ENCODE data around the gene THADA.
A peak's percentile ranks its signal among the peaks of the same experiment; 100 is the strongest.

THADA gene

DNA sequence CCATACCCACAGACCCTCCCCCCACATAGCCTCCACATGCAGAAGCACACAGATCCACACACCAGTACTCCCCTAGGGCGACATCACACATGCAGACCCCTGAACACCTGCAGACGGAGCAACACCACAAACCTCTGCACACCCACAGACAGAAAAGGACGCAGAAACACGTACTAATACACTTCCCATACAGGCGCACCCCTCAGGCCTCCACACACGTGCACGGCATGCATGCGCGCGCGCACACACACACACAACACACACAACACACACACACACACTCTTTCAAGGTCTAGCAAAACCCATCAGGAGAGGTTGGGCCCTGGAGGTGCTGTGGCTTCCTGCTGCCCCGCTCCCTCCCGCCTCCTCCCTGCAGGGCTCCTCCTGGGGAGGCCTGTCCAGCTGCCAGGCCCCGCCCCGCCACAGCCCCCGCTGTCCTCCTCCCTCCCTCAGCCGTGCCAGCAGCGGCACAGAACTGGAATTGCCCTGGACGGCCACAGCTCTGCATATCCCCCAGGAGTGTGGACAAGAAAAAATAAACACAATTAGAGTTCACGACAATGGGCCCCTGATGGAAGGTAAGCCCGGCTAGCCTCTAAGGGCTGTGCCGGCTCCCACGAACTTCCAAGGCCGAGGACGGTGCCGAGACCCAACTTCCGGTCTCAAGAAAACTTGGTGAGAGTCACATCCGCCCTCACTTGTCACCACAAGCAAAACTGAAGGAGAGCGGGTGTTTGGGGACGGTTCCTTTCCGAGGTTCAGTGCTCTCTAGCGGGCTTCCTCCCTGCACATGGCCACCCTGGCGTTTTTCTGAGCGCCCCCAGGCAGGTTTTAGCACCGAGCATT, 376.2 kb downstream of the THADA start:
- peak; percentile 21 to 68 (median 49) for DNase-seq

DNA sequence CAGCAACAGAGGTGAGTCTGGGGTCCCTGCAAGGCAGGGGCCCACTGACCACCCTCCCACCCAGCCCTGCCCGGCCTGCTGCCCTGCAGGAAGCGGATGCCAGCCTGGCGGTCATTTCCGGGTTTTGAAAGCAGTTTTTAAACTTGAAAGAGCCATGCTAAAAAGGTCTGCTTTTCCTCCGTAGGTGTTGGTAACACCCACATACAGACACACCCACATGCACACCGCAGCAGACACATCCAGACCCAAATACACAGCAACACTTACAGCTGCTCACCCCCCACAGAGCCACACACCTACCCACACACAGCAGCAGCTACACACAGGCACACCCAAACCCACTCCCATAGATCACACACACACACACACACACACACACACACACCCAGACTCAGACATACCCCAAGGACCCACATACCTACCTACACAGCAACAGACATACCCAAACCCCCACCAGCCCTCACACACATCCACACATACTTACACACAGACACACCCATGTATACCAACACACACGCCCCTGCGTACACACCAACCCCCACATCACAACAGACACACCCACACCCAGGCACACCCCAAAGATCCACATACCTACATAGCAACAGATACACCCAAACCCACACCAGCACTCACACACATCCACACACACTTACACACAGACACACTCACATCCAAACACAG, 377.0 kb downstream of the THADA start:
- peak in 3 of 4 experiments; percentile 16 to 60 (median 58) for DNase-seq

DNA sequence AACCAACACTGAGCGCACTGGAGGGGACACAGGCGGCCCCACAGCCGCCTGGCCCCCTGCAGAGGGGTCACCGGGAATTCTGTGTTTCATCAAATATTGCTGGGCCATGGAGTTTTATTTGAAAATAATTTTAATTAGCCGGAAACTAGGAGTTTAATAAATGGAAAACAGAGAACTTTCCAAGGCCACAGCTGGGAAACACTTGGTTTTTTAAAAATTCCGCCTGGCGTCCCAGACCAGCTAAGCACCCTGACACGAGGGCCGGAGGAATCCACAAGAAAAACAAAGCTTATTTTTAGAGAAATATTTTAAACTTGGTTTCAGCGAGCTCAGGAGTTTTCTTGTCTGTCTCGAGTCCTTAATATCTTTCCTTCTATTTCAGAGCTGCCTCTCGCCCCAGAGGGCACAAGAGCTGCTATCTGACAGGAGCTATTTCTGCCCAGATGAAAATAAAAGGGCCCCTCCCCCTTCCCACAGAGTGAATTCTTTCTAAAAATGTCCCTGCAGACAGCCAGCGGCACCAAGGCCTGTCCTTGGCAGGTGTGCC, 377.6 kb downstream of the THADA start:
- DNase-seq: no peak

DNA sequence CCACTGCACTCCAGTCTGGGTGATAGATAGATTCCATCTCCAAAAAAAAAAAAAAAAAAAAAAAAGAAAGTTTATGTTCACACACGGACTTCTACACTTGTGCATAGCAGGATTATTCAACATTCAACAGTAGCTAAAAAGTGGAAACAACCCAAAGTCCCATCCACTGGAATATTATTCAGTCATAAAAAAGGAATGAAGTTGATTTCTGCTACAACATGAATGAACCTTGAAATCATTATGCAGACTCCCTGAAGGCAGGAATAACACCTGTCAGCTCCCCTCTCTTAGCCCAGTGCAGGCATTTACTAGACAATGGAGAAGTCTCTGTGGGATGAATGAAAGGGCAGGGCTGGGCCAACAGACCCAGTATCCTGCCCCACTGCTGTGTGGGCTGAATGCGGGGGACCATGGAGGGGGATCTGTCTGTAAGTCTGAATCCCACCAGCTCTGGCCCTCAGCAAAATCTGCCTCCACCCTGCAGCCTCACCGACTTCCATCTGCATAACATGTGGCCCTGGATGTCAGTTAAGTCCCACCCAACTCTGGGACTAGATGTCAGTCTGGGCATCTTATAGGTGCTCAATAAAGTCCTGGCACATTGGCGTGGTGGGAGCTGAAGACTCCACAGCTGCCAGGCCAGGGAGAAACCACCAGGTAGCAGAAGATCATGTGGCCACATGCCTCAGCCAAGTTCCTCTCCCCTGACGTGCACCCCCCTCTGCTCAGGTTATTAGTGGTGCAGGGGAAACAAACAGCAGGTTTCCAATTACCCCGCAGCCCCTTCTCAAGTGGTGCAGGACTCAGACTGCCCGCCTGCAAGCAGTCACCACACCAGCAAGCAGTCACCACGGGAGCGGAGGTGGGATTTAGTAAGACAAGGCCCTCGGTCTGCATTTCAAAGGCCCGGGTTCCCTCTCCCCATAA, 378.3 kb downstream of the THADA start:
- no peak for DNase-seq

DNA sequence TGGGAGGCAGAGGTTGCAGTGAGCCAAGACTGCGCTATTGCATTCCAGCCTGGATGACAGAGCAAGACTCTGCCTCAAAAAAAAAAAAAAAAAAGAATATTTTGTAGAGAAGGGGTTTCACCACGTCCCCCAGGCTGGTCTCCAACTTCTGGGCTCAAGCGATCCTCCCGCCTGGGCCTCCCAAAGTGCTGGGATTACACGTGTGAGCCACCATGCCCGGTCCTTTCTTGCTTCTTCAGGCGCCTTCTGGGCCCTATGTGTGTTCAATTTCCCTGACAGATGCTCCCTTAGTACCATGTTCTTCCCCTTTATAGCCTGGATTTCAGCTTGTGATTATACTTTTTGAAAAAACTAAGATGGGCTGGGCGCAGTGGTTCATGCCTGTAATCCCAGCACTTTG, 379.2 kb downstream of the THADA start:
- no peak for DNase-seq

DNA sequence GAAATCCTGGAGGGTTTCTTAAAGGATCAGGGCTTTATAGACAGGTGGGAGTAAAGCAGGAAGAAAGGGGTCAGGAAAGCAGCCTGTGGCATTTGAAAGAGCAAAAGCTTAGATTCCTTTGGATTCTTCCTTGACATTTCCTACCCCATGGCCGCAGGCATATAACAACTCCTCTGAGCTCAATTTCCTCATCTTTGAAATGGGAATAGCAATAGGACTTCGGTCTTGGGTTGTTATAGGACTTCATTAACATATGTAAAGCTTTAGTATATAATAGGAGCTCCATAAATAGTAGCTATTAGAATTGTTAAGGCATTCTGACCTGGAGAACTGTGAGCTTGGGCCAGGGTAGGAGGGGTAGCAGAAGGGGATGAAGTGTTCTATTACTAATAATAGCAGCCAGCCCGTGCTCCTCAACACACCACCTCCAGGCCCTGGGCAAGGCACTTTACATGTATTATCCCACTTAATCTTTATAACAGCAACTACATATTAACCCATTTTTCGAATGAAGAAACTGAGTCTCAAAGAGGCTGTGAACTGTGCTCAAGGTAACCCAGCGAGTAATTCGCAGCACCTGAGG, 380.1 kb downstream of the THADA start:
- DNase-seq: no peak

DNA sequence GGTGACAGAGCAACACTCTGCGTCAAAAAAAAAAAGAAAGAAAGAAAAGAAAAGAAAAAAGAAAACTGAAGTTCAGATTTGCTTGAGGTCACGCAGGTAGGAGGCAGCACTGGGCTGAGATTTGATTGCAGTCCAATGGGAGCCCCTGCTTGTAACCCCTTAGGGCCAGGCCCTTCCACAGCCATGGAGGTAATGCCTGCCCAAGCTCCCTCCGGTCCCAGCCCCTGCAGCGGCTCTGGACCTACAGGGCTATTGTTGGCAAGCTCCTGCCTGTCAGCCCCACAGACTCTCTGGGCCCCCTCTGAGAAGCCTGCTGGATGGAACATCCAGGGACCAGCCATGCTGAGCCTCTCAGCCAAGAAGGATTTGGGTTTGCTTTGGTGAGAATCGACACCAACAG, 381.6 kb downstream of the THADA start:
- no peak for DNase-seq

DNA sequence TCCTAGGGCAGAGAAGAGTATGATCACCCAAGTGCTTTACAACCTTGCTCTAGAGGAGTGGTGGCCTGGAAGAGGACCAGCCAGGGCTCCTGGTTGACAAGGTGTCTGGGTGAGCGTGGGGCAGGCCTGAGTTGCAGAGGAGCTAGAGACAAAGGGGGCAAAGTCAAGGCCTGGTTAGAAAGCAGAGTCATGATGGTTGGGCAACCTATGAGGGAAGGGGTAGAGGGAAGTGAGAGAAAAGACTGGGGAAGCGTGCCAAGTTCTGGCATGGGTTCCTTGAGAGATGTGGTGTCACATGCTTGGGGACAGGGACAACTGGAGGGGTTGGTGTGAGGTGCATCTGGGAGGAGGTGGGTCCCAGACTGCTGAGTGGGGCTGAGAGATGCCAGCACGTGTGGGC, 382.9 kb downstream of the THADA start:
- DNase-seq: no peak

DNA sequence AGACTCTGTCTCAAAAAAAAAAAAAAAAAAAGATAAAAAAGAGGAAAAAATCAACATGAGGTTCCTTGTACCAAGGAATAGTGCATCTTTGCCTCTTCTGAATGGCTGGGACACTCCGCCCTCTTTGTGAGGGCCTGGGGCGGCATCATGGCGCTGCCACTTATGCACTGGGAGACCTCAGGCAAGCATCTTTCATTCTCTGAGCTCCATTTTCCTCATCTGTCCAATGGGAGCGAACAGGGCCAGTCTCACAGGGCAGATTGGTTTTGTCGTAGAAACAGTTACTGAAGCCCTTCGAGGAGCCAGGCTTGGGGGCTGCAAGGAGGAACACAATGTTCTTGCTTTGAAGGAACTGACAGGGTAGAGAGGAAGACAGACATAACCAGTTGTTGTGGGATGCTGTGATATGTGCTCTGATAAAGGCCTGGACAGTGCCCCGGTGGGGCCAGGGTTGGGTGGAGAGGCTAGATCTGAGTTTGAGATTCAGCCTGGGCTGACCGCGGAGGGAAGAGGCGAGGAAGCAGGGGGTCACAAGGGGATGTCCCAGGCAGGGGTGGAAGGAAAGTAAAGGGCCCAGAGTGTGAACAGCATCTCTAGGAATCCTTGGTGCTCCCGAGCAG, 383.5 kb downstream of the THADA start:
- DNase-seq: no peak

DNA sequence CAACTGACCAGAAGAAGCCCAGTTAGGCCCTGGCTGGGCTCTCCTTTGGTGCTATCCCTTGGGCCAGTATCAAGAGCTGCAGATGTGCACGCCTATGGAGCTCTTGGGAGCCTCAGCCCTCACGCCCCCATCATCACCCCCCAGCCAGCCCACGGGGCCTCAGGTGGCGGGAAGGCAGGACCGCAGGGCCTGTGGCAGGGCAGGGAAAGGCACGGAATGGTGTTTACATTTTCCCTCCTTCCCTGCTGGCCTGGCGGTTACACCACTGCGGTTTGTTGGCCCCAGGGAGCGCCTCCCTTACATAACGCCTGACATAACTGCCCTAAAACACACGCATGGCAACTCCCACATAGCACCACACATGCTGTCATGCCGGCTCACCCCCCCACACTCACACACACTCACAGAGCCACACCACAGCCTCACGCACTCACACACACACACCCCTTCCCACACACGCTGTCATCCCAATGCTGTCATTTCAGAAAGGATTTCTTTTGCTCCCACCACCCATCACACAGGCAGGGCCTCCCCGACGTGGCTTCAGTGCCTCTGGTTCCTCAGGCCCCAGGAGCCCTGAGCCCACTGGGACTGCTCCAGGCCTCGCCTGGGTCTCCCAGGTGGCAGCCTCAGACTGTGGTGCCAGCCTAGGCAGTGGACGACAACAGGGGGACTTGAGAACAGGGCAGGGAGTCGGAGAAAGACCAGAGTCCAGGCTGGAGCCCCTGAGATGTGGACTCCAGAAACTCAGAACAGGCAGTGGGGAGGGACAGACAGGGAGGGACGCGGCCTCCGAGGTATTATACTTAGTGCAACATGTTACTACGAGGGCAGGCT, 385.2 kb downstream of the THADA start:
- DNase-seq: no peak

DNA sequence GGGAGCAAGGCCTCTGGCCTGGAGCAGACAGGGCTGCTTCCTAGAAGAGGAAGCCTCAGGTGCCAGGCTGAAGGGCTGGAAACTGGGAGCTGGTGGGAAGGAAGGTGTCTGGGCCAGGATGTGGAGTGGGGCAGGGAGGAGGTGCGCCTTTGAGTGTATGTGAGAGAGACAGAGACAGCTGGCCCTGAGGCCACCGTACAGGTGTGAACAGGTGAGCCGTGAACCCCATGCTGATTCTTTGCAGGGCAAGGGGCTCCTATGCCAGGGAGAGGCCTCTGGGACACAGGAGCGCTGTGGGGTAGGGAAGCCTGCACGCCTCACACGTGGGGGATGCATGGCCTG, 385.7 kb downstream of the THADA start:
- no peak for DNase-seq

DNA sequence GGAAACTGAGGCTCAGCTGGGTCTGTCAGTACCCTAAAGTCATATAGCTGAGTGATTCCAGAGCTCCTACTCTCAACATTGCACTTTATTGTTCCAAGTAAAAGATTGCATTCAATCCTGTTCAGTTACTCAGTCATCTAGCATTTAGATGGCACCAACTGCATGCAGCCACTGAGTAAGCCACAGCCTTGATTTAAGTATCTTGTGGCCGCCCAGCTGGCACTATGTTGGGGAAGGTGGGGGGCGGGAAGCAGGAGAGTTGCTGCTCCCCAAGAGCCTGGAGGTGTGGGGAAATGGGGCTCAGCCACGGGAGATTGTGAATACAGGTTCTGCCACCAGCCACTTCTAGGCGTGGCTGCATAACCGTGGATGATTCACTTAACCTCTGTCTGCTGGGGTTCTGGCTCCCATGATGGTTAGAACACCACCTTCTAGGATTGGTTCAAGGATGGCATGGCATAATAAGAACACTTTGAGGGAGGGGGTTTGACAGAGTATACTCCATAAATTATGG, 386.6 kb downstream of the THADA start:
- no peak for DNase-seq

DNA sequence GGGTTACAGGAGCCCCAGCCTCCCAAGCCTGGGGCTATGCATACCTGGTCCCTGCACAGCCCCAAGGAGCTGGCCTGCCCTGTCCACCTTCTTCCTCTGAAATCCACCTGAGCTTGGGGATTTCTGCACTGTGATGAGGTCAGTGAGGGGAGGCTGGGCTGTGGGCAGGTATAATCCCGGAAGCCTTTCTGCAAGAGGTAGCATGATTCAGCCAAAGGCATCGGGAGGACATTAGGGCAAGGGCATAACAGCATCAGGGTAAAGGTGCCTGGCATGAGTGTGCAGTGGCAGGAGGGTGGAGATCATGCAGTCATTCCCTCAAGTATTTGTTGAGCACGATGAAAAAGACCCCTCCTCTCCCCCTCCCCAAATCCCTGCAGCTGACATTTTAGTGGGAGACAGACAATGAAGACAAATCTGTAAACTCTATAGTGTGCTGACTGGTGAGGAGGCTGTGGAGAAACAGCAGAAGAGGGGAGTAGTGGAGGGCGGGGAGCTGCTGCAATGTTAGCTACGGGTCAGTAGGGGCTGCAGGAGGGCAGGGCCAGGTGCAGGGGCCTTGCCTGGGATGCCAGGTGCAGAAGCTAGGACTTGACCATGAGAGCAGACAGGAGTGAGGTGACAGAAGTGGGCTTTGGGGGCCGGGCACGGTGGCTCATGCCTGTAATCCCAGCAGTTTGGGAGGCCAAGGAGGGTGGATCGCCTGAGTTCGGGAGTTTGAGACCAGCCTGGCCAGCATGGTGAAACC, 388.1 kb downstream of the THADA start:
- DNase-seq: no peak

DNA sequence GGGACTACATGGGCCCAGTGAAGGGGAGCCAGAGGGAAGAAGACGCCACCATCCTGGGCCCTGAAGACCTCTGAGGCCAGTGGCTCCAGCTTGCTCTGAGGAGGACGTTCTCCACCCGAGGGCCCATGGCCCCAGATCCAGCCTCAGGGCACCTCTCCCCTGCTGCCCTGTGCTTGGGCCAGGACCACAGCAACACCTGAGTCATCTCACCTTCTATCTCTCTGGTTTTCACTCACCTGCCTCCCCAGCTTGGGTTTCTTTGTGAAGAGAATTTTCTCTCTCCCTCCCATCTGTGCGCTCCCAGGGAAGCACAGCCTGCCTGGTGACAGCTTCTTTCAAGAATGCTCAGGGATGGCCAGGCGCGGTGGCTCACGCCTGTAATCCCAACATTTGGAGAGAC, 389.2 kb downstream of the THADA start:
- no peak for DNase-seq

DNA sequence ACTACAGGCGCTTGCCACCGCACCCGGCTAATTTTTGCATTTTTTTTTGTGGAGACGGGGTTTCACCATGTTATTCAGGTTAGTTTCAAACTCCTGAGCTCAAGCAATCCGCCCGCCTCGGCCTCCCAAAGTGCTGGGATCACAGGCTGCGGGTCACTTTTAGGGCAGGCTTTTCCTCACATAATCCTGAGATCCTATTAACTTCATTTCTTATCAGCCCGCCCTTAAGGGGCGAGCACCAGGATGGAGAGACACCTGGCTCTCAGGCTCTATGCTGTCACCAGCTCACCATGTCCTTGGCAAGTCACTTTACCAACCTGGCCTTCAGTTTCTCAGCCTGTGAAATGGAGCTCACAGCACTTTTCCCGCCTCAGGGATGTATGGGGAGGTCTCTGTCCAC, 392.5 kb downstream of the THADA start:
- DNase-seq: no peak

DNA sequence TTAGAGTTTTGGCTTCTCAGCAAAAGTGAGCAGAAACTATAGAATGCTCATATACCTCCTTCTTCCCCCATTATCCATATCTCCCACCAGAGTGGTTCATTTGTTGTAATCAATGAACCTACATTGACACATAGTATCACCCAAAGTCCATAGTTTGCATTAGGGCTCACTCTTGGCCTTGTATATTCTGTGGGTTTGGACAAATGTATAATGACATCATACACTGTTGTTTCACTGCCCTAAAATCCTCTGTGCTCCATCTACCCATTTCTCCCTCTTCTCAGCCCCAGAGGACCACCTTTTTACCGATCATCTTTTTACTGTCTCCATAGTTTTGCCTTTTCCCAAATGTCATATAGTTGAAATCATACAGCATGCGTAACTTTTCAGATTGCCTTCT, 393.5 kb downstream of the THADA start:
- DNase-seq: no peak

DNA sequence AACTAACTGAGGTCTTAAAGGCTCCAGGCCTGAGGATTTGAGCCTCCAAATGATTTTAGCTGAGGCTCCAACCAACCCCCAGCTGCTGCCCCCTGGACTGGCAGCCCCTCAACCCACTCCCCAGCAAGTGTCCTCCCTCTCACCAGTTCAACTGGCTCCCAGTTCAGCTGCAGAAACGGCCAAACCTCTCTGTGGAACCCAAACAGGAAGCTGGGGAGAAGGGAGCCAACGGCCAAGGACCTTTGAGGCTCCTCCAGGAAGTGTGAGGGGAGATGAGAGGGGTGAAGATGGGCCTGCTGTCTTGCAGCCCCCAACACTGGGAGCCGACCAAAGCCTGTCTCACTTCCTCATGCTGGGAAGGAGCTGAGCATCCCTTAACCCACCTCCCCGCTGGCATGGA, 394.3 kb downstream of the THADA start:
- no peak for DNase-seq

DNA sequence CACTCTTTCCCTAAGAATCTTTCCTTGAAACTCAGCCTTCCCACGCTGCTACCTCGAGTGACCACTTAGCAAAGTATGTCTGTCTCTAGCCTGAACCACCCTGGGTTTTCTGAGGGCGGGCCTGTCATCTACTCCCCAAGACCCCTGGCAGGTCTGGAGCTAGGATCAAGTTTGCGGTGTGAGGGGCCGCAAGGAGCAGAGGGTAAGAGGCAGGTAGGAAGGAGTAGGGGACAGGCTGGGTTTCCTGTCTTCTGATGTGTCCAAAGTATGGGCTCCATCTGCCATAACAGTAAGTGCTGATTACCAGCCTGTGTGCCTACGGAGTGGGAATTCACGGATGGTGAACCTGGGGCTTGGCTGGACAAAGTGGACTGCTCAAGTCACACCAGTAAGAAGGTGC, 394.8 kb downstream of the THADA start:
- no peak for DNase-seq

DNA sequence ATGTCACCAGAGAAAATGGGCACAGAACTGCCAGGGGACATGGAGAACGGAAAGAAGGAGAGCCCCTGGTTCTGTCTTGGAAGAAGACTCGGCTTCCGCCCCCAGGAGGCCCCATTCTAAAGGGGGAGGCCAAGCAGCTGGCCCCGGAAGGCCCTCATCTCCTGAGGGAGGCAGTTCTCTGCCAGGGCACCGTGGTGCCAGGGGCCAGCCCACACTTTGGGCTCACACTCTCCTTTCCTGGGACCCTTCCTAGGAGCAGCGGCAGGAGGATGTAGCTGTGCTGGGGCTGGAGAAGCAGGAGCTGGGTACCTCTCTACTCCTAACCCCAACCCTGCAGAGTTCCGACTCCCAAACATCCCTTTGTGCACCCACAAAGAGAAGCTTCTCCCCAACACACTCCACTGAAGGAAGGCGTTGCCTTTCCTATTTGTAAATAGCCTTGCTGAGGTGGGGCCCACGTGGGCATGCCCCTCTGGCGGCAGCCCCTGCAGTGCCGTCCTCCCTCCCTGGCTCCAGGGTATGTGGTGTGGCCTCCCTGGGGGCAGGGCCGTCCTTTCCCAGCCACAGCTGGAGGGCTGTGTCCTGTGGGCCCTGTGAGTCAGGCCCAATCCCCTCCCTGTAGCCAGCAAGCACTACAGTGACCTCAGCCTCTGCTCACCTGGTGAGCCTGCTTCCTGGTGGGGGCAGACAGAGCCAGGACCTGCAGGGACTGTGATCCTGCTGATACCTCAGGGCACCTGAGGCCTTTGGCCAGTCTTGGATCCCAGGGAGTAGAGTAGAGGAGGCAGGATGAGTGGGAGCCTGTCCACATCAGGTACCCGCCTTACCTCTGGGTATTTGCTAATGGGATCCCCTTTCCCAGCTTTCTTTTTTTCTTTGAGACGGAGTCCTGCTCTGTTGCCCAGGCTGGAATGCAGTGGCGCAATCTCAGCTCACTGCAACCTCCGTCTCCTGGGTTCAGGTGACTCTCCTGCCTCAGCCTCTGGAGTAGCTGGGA, 396.0 kb downstream of the THADA start:
- no peak for DNase-seq

All from activated naive CD4-positive, alpha-beta T cell (primary cell).